ENCODE results near the gene CST6.

GRCh38 chr11:66003291-66003690, 8.5 kb upstream of the CST6 start:
- TF ChIP-seq CTCF (conservative IDR thresholded peaks at IDR 0.05; ENCODE audit: low read depth in 2 of 2), result no peak
- TF ChIP-seq ZNF114 (CRISPR knock-in tag; IDR thresholded peaks at IDR 0.05), result no peak
- no peak for TF ChIP-seq EZH2 (IDR thresholded peaks at IDR 0.05; ENCODE audit: low read depth, unreplicated experiment)
- TF ChIP-seq CREB1 (CRISPR knock-in tag; IDR thresholded peaks at IDR 0.05; ENCODE audit: low read depth), result no peak
- TF ChIP-seq EZH2phosphoT487 (IDR thresholded peaks at IDR 0.05; ENCODE audit: unreplicated experiment), result no peak
- TF ChIP-seq POLR2AphosphoS5 (IDR thresholded peaks at IDR 0.05; ENCODE audit: low read depth), result no peak
- TF ChIP-seq REST (IDR thresholded peaks at IDR 0.05; ENCODE audit: unreplicated experiment), result no peak
- TF ChIP-seq JUNB (IDR thresholded peaks at IDR 0.05; ENCODE audit: unreplicated experiment), result no peak
- no peak for TF ChIP-seq ETS1 (IDR thresholded peaks at IDR 0.05)
